VCaP (cell line): ENCODE data around the gene ATP8B1.

Experiments used
- H3K27ac ChIP-seq: fragments of 450-650 bp; 2 replicates; pipeline ENCODE4 v1.5.1; 2017
- CTCF ChIP-seq: fragments of 450-650 bp; conservative IDR thresholded peaks from 2 replicates; pipeline ENCODE4 v1.5.1; 2017; ENCODE audit warnings: mild to moderate bottlenecking, moderate library complexity

ATP8B1 gene

GRCh38 chr18:57697426-57697825 is 105.7 kb downstream of the ATP8B1 start:
- TF ChIP-seq CTCF = no peak
- H3K27ac ChIP-seq = no peak overlapping the region

GRCh38 chr18:57696271-57696670 is 106.8 kb downstream of the ATP8B1 start:
- H3K27ac ChIP-seq = no peak overlapping the region
- TF ChIP-seq CTCF = no peak

GRCh38 chr18:57691363-57691762 is 111.8 kb downstream of the ATP8B1 start:
- no peak for TF ChIP-seq CTCF
- H3K27ac ChIP-seq = no peak overlapping the region

- TF ChIP-seq CTCF = no peak
These were observed 115.1 kb downstream of the ATP8B1 start for GRCh38 chr18:57687970-57688369.

GRCh38 chr18:57683470-57683869 is 119.6 kb downstream of the ATP8B1 start:
- no peak overlapping the region for H3K27ac ChIP-seq
- no peak for TF ChIP-seq CTCF

More at GRCh38 chr18:57687970-57688369, 115.1 kb downstream of the ATP8B1 start:
- H3K27ac ChIP-seq = no peak overlapping the region

- H3K27ac ChIP-seq = no peak overlapping the region
- no peak for TF ChIP-seq CTCF
These were observed 125.6 kb downstream of the ATP8B1 start for GRCh38 chr18:57677262-57678211.

- no peak for TF ChIP-seq CTCF
- H3K27ac ChIP-seq = no peak overlapping the region
These were observed 128.2 kb downstream of the ATP8B1 start for GRCh38 chr18:57674891-57675290.
